Measurements from ENCODE around the gene OTUB2. TPM values are rescaled to one million over a fixed set of nuclear protein-coding genes. Genes with fewer than 3 reads are reported as not detected.

OTUB2 gene
- total and polyA plus RNA-seq, 2 experiments from 2014 or later: 2.7 to 2.8 TPM

GRCh38 chr14:93999573-93999972, 26.6 kb upstream of the OTUB2 start:
- H3K4me3 ChIP-seq: no peak overlapping the region
- H2AFZ ChIP-seq: no peak overlapping the region
- H4K20me1 ChIP-seq (ENCODE audit: insufficient read depth, poor library complexity, severe bottlenecking): no peaks in the 10 kb centered on the region

GRCh38 chr14:94000267-94000666, 25.9 kb upstream of the OTUB2 start:
- 90% methylated on average over 6 of the region's 6 CpGs for WGBS (ENCODE audit: low lambda C conversion rate, missing lambda C conversion rate)
- H3K4me3 ChIP-seq: no peak overlapping the region
- TF ChIP-seq CTCF (IDR thresholded peaks at IDR 0.05; ENCODE audit: poor library complexity): no peak
- TF ChIP-seq EZH2 (IDR thresholded peaks at IDR 0.05; ENCODE audit: borderline replicate concordance): no peak
- TF ChIP-seq EZH2phosphoT487 (IDR thresholded peaks at IDR 0.05; ENCODE audit: low read depth, severe bottlenecking, unreplicated experiment): no peak
- no peak overlapping the region for H3K27ac ChIP-seq
- no peaks in the 10 kb centered on the region for H3K36me3 ChIP-seq (replicated peaks; ENCODE audit: insufficient read depth, low read depth)
- H3K4me1 ChIP-seq (ENCODE audit: insufficient read depth): peaks cover 7% of the 10 kb centered on the region
- H2AFZ ChIP-seq: no peak overlapping the region
- H4K20me1 ChIP-seq (ENCODE audit: insufficient read depth, poor library complexity, severe bottlenecking): no peaks in the 10 kb centered on the region
- no peak for DNase-seq (ENCODE audit: low spot score)
- H3K27me3 ChIP-seq: no peaks in the 10 kb centered on the region
- H3K9me3 ChIP-seq (ENCODE audit: low read depth): no peaks in the 10 kb centered on the region
- H3K79me2 ChIP-seq: no peaks in the 10 kb centered on the region
- H3K4me2 ChIP-seq: no peak overlapping the region
- no peaks in the 10 kb centered on the region for H3K9me2 ChIP-seq (replicated peaks; ENCODE audit: insufficient read depth)

More at GRCh38 chr14:93999573-93999972, 26.6 kb upstream of the OTUB2 start:
- no peak overlapping the region for H3K27ac ChIP-seq
- no peak overlapping the region for H3K4me2 ChIP-seq
- no peaks in the 10 kb centered on the region for H3K27me3 ChIP-seq
- no peaks in the 10 kb centered on the region for H3K79me2 ChIP-seq
- 55% methylated on average over 8 of the region's 8 CpGs for WGBS (ENCODE audit: low lambda C conversion rate, missing lambda C conversion rate)
- peaks cover 7% of the 10 kb centered on the region for H3K4me1 ChIP-seq (ENCODE audit: insufficient read depth)
- no peaks in the 10 kb centered on the region for H3K36me3 ChIP-seq (replicated peaks; ENCODE audit: insufficient read depth, low read depth)
- H3K9me3 ChIP-seq (ENCODE audit: low read depth): no peaks in the 10 kb centered on the region
- no peak for TF ChIP-seq CTCF (IDR thresholded peaks at IDR 0.05; ENCODE audit: poor library complexity)
- no peak for TF ChIP-seq EZH2phosphoT487 (IDR thresholded peaks at IDR 0.05; ENCODE audit: low read depth, severe bottlenecking, unreplicated experiment)
- TF ChIP-seq EZH2 (IDR thresholded peaks at IDR 0.05; ENCODE audit: borderline replicate concordance): no peak
- no peak for DNase-seq (ENCODE audit: low spot score)
- no peaks in the 10 kb centered on the region for H3K9me2 ChIP-seq (replicated peaks; ENCODE audit: insufficient read depth)

- Histone ChIP-seq H3K4me2 (no peak overlapping the region), H3K9me2 (replicated peaks; ENCODE audit: insufficient read depth) (no peaks in the 10 kb centered on the region), H3K27ac (no peak overlapping the region), H4K20me1 (ENCODE audit: insufficient read depth, poor library complexity, severe bottlenecking) (no peaks in the 10 kb centered on the region), H3K36me3 (replicated peaks; ENCODE audit: insufficient read depth, low read depth) (no peaks in the 10 kb centered on the region), H3K27me3 (no peaks in the 10 kb centered on the region), H3K4me3 (no peak overlapping the region), H3K9me3 (ENCODE audit: low read depth) (no peaks in the 10 kb centered on the region), H3K4me1 (ENCODE audit: insufficient read depth) (peaks cover 7% of the 10 kb centered on the region), H2AFZ (no peak overlapping the region), H3K79me2 (no peaks in the 10 kb centered on the region)
- TF ChIP-seq EZH2phosphoT487 (IDR thresholded peaks at IDR 0.05; ENCODE audit: low read depth, severe bottlenecking, unreplicated experiment) (no peak), EZH2 (IDR thresholded peaks at IDR 0.05; ENCODE audit: borderline replicate concordance) (no peak), CTCF (IDR thresholded peaks at IDR 0.05; ENCODE audit: poor library complexity) (no peak)
- 84% methylated on average over 13 of the region's 13 CpGs for WGBS (ENCODE audit: low lambda C conversion rate, missing lambda C conversion rate)
- no peak for DNase-seq (ENCODE audit: low spot score)
Observed at GRCh38 chr14:94001016-94001415, 25.1 kb upstream of the OTUB2 start.
